Keratinocyte (primary cell): ENCODE results near the gene NRARP. TPM values are rescaled to one million over a fixed set of nuclear protein-coding genes. Genes with fewer than 3 reads are reported as not detected.

Source experiments
- DNase-seq: peaks from one replicate; pipeline ENCODE4 v3.0.0-alpha.2; 2011; ENCODE audit warnings: low read depth, missing footprints, low spot score
- FAIRE-seq: peaks from 2 replicates; lab custom pipeline; 2011; peaks lifted over from hg19 to GRCh38; lab: Jason Lieb, UNC
- H2AFZ ChIP-seq: 2 replicates; pipeline ENCODE4 v1.6.0; 2012; ENCODE audit warnings: low read length, control low read depth, inconsistent platforms; ENCODE audit not compliant: control insufficient read depth
- H3K27ac ChIP-seq: 2 replicates; pipeline ENCODE4 v1.5.1; 2011; ENCODE audit warnings: low read length; ENCODE audit not compliant: control insufficient read depth, insufficient read depth
- H3K27me3 ChIP-seq: 3 replicates; pipeline ENCODE4 v1.6.0; 2011; ENCODE audit warnings: low read length; ENCODE audit not compliant: control insufficient read depth, insufficient read depth; ENCODE audit errors: extremely low read depth
- H3K36me3 ChIP-seq, 2 experiments: 2 replicates in 1 of 2; 3 replicates in 1 of 2; pipeline ENCODE4 v1.5.1; 2011; ENCODE audit warnings: low read length in 2 of 2, mild to moderate bottlenecking in 1 of 2; ENCODE audit not compliant: control insufficient read depth in 2 of 2, insufficient read depth in 2 of 2; ENCODE audit errors: extremely low read depth in 1 of 2
- H3K4me1 ChIP-seq: 3 replicates; pipeline ENCODE4 v1.5.1; 2011; ENCODE audit warnings: low read length; ENCODE audit not compliant: control insufficient read depth, insufficient read depth; ENCODE audit errors: extremely low read depth
- H3K4me2 ChIP-seq: 3 replicates; pipeline ENCODE4 v1.6.0; 2011; ENCODE audit warnings: low read depth, low read length; ENCODE audit not compliant: control insufficient read depth, insufficient read depth; ENCODE audit errors: extremely low read depth
- H3K4me3 ChIP-seq, 3 experiments: fragments of 200-600 bp in 1 of 3; sonication (generic) in 1 of 3; 2 replicates in 2 of 3; 3 replicates in 1 of 3; pipeline ENCODE4 v1.5.1; 2011 to 2016; ENCODE audit warnings: low read length in 3 of 3, mild to moderate bottlenecking in 3 of 3, control low read depth in 2 of 3, inconsistent platforms in 1 of 3, low read depth in 1 of 3, mixed read lengths in 1 of 3, mixed run types in 1 of 3, moderate library complexity in 1 of 3; ENCODE audit not compliant: control insufficient read depth in 2 of 3, insufficient read depth in 2 of 3; ENCODE audit errors: extremely low read depth in 1 of 3
- H3K79me2 ChIP-seq: 2 replicates; pipeline ENCODE4 v1.6.0; 2012; ENCODE audit warnings: low read length; ENCODE audit not compliant: control insufficient read depth, insufficient read depth
- H3K9ac ChIP-seq: 3 replicates; pipeline ENCODE4 v1.6.0; 2011; ENCODE audit warnings: low read length; ENCODE audit not compliant: control insufficient read depth, insufficient read depth; ENCODE audit errors: extremely low read depth
- H3K9me1 ChIP-seq: 3 replicates; pipeline ENCODE4 v1.6.0; 2011; ENCODE audit warnings: low read length; ENCODE audit not compliant: control insufficient read depth, insufficient read depth; ENCODE audit errors: extremely low read depth
- H3K9me3 ChIP-seq: 2 replicates; pipeline ENCODE4 v1.5.1; 2012; ENCODE audit warnings: low read depth, low read length; ENCODE audit not compliant: control insufficient read depth
- H4K20me1 ChIP-seq: 3 replicates; pipeline ENCODE4 v1.6.0; 2011; ENCODE audit warnings: low read length; ENCODE audit not compliant: control insufficient read depth, insufficient read depth; ENCODE audit errors: extremely low read depth
- EZH2 ChIP-seq: IDR thresholded peaks from one replicate; pipeline ENCODE4 v1.6.1; 2012; ENCODE audit warnings: inconsistent platforms, mild to moderate bottlenecking, low read length, moderate library complexity
- dilution Hi-C: fragments of 300-500 bp; cut with MboI; formaldehyde crosslinking; loops from one replicate; pipeline ENCODE4 v1.7.0; 2020; ENCODE audit warnings: low sequenced_read_pairs; ENCODE audit not compliant: extremely low pct_ligation_motif_present
- polyA plus RNA-seq, 5 experiments: library from polyadenylated mRNA; depleted of rRNA in 3 of 5; stranded (reverse) in 3 of 5; stranded (forward) in 1 of 5; unstranded in 1 of 5; fragments of >200 nt; gene quantifications; 1 replicate in 1 of 5; 2 replicates in 3 of 5; 3 replicates in 1 of 5; pipeline versions ENCODE4 v1.2.1 to v1.2.3, GENCODE V29; 2011 to 2012; ENCODE audit warnings: missing spikeins in 2 of 5, low read depth in 1 of 5, low replicate concordance in 1 of 5
- TF ChIP-seq, protein P1 (sequence below), 3 experiments: IDR thresholded peaks in 1 of 3; conservative IDR thresholded peaks in 1 of 3; optimal IDR thresholded peaks in 1 of 3; 2 replicates in 2 of 3; 3 replicates in 1 of 3; pipeline versions ENCODE3 to v1.5.1; 2011; ENCODE audit warnings: low read length in 3 of 3, mild to moderate bottlenecking in 3 of 3, moderate library complexity in 2 of 3, control low read depth in 1 of 3, inconsistent platforms in 1 of 3; ENCODE audit not compliant: insufficient read depth in 2 of 3; ENCODE audit errors: extremely low read depth in 1 of 3

Gene NRARP
- polyA plus RNA-seq, 1 donor (not counting 4 experiments of a cell fraction or from before 2014, with no cell fraction given) = 2.4 TPM

DNA sequence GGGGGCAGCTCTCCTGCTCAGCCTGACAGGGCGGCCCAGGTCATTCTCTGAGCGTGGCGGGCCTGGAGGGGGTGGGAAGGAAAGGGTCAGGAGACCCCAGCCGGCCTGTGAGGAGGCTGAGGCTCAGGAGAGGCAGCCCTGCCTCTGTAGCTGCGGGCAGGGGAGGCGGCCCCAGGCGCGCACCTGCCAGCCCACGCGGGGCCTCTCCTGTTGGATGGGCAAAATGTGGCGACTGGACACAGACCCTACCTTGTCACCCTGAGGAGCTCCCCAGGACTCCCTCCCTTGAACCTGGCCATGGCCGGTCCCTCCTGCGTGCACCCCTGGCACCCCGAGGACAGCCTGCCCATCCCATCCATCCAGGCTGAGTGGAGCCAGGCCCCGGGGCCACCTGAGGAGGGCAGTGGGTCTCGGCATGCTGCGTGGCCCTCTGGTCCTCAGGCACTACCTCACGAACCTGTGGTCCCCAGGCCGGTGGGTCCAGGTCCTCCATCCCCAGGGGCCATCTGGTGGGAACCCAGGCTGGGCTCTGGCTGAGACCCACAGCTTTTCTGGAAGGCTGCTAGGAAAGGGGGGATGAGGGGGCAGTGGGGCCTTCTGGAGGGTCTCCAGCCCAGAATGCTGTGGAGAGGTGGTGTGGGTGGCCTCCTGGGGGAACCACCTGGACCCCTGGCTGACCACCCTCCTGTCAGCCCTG is 15.1 kb upstream of the NRARP start:
- H4K20me1 ChIP-seq = no peaks in the 10 kb centered on the region
- H3K27ac ChIP-seq = no peak overlapping the region
- no peaks in the 10 kb centered on the region for H3K79me2 ChIP-seq
- no peak overlapping the region for H3K9ac ChIP-seq
- H3K9me1 ChIP-seq = no peaks in the 10 kb centered on the region
- H3K36me3 ChIP-seq = no peaks in the 10 kb centered on the region
- H3K27me3 ChIP-seq = peaks cover 21% of the 10 kb centered on the region
- no peaks in the 10 kb centered on the region for H3K9me3 ChIP-seq
- FAIRE-seq = no peak
- H2AFZ ChIP-seq = no peak overlapping the region
- no peak overlapping the region for H3K4me2 ChIP-seq
- H3K4me1 ChIP-seq = peaks cover 3% of the 10 kb centered on the region
- no peak for TF ChIP-seq EZH2
- TF ChIP-seq, protein P1, sequence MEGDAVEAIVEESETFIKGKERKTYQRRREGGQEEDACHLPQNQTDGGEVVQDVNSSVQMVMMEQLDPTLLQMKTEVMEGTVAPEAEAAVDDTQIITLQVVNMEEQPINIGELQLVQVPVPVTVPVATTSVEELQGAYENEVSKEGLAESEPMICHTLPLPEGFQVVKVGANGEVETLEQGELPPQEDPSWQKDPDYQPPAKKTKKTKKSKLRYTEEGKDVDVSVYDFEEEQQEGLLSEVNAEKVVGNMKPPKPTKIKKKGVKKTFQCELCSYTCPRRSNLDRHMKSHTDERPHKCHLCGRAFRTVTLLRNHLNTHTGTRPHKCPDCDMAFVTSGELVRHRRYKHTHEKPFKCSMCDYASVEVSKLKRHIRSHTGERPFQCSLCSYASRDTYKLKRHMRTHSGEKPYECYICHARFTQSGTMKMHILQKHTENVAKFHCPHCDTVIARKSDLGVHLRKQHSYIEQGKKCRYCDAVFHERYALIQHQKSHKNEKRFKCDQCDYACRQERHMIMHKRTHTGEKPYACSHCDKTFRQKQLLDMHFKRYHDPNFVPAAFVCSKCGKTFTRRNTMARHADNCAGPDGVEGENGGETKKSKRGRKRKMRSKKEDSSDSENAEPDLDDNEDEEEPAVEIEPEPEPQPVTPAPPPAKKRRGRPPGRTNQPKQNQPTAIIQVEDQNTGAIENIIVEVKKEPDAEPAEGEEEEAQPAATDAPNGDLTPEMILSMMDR (optimal IDR thresholded peaks at IDR 0.05 in 1 of 3, IDR thresholded peaks at IDR 0.05 in 1 of 3, conservative IDR thresholded peaks at IDR 0.05 in 1 of 3; ENCODE audit: extremely low read depth in 1 of 3, insufficient read depth in 2 of 3, low read length in 3 of 3) = no peak
- dilution Hi-C loops = no loop called here
- DNase-seq = no peak
- H3K4me3 ChIP-seq = no peak overlapping the region

DNA sequence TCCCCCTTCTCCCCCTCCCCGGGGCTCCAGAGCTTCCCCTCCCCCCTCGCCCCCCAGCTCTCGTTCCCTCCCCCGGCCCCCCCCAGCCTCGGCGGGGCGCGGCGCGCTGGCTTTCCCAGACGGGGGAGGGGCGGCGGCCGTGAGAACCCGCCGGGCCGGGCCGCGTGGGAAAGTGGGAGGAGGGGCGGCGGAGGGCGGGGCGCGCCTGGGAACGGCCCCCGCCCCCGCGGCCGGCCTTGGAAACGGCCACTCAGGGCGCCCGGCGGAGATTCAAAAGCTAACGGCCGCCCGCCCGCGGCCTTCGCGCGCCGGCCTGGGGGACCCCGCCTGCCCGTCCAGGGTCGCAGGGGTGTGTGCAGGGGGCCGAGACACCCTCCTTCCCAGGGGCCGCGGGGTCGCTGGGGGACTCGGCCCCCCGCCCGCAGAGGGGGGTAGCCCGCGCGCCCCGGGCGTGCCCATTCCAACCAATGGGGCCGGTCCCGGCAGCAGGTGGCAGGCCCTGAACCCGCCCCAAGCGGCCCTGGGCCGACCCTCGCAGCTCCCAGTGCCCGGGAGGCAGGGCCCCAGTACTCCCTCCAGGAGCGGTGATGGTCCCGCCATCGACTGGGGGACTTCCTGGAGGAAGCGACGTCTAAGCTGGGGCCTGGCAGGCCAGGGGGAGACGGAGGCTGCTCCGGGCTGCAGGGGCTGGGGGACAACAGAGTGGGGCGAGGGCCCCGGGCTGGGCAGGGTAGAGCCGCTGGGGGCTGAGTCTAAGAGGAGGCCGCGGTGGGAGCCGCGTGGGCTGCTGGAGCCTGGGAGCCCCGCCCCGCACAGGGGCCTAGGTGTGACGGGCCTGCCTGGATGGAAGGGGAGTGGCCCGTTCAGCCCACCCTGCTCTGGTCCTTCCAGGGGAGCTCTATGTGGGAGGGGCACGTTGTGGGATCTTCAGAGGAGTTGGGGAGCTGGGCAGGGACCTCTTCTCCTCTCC is 14.2 kb upstream of the NRARP start:
- Histone ChIP-seq H3K79me2 (no peaks in the 10 kb centered on the region), H3K9ac (no peak overlapping the region), H3K9me1 (no peaks in the 10 kb centered on the region), H2AFZ (no peak overlapping the region), H3K36me3 (no peaks in the 10 kb centered on the region), H3K4me1 (peaks cover 10% of the 10 kb centered on the region), H3K27ac (no peak overlapping the region), H3K9me3 (no peaks in the 10 kb centered on the region), H3K4me3 (no peak overlapping the region), H4K20me1 (no peaks in the 10 kb centered on the region), H3K4me2 (no peak overlapping the region), H3K27me3 (peaks cover 21% of the 10 kb centered on the region)
- dilution Hi-C loops = no loop called here
- no peak for DNase-seq
- no peak for FAIRE-seq
- TF ChIP-seq EZH2 = no peak
- TF ChIP-seq, protein P1 (optimal IDR thresholded peaks at IDR 0.05 in 1 of 3, IDR thresholded peaks at IDR 0.05 in 1 of 3, conservative IDR thresholded peaks at IDR 0.05 in 1 of 3; ENCODE audit: extremely low read depth in 1 of 3, insufficient read depth in 2 of 3, low read length in 3 of 3) = no peak
